Measurements from ENCODE around the gene COPRS.

DNA sequence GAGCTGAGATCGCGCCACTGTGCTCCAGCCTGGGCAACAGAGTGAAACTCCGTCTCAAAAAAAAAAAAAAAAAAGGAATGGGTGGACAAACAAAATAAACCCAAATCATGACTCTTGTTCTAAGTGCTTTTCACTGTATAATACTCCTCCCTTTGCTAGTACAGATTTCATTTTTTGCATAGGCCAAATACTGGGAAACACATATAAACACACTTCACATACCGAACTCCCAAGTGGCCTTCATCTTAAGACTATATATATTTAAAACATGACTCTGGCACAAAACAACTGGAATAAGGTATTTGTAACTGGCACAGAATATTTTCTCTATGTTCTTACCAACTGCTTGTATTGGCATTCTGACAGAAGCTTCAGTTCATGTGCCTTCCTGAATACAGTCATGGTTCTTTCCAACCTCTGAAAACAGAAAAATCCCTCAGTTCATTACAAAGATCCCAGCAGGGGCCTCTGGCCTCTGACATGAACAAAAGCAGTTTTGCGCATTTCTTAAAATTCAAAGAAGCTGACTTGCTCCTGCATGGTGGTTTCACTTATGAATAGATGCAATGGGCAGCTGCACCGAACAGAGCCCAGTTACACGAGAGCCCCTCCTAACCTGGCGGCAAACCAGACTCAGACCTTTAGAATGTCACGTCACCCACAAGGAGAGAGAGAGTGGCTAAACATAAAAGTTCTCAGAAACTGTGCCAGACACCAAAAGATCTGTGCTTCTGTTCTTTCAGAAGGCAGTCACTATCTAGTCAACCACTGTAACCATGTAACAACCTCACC lies 19.1 kb upstream of the COPRS start:
- TF ChIP-seq, protein P1, sequence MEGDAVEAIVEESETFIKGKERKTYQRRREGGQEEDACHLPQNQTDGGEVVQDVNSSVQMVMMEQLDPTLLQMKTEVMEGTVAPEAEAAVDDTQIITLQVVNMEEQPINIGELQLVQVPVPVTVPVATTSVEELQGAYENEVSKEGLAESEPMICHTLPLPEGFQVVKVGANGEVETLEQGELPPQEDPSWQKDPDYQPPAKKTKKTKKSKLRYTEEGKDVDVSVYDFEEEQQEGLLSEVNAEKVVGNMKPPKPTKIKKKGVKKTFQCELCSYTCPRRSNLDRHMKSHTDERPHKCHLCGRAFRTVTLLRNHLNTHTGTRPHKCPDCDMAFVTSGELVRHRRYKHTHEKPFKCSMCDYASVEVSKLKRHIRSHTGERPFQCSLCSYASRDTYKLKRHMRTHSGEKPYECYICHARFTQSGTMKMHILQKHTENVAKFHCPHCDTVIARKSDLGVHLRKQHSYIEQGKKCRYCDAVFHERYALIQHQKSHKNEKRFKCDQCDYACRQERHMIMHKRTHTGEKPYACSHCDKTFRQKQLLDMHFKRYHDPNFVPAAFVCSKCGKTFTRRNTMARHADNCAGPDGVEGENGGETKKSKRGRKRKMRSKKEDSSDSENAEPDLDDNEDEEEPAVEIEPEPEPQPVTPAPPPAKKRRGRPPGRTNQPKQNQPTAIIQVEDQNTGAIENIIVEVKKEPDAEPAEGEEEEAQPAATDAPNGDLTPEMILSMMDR (IDR thresholded peaks at IDR 0.05), result no peak
- no peak for TF ChIP-seq POLR2AphosphoS5 (IDR thresholded peaks at IDR 0.05; ENCODE audit: insufficient read depth in 1 of 2, low read depth in 1 of 2)

Measured in vagina (tissue), 2 donors.